GM12801 (cell line): ENCODE measurements around the gene ROMO1.

Experiments used
- TF ChIP-seq, protein P1 (sequence below): IDR thresholded peaks from one replicate; pipeline ENCODE4 v1.5.1; 2011; ENCODE audit warnings: control low read depth; ENCODE audit not compliant: insufficient read length; ENCODE audit errors: extremely low read depth

The ROMO1 gene

GRCh38 chr20:35699127-35699956, at the start of gene ROMO1, which contains the start of gene NFS1:
Gene ROMO1, plus strand, starts transcription at chr20:35699405. Its CDS starts 228 bp downstream, at chr20:35699633.
Gene NFS1, minus strand, starts transcription at chr20:35699352. Its CDS starts 64 bp downstream, at chr20:35699288.
- TF ChIP-seq, protein P1, sequence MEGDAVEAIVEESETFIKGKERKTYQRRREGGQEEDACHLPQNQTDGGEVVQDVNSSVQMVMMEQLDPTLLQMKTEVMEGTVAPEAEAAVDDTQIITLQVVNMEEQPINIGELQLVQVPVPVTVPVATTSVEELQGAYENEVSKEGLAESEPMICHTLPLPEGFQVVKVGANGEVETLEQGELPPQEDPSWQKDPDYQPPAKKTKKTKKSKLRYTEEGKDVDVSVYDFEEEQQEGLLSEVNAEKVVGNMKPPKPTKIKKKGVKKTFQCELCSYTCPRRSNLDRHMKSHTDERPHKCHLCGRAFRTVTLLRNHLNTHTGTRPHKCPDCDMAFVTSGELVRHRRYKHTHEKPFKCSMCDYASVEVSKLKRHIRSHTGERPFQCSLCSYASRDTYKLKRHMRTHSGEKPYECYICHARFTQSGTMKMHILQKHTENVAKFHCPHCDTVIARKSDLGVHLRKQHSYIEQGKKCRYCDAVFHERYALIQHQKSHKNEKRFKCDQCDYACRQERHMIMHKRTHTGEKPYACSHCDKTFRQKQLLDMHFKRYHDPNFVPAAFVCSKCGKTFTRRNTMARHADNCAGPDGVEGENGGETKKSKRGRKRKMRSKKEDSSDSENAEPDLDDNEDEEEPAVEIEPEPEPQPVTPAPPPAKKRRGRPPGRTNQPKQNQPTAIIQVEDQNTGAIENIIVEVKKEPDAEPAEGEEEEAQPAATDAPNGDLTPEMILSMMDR = no peak

GRCh38 chr20:35650632-35651031, 48.6 kb upstream of the ROMO1 start:
- TF ChIP-seq, protein P1 = no peak

DNA sequence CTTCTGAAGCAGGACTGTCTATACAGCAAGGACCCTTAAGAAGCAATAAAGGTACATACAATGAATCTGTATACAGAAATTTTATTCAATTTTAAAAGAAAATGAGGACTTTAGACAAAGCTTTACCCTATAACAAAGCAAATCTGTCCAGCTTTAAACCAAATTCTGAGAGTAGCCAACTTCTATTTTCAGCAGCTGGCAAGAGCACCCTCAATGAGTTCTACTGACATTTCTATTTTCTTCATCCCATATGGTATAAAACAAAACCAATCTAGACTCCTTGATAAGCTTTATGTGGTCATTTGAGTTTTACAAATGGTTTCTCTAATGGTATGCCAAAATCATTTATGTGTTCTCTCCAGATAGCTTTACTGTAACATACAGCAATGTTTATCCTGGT, 47.2 kb upstream of the ROMO1 start:
- TF ChIP-seq, protein P1 = no peak

GRCh38 chr20:35652641-35653429, 46.4 kb upstream of the ROMO1 start:
- TF ChIP-seq, protein P1 = no peak

GRCh38 chr20:35653430-35653734, 45.8 kb upstream of the ROMO1 start:
- TF ChIP-seq, protein P1 = no peak

- TF ChIP-seq, protein P1 = no peak
Measured at GRCh38 chr20:35653893-35654292, 45.3 kb upstream of the ROMO1 start.

- TF ChIP-seq, protein P1 = no peak
Measured at GRCh38 chr20:35654415-35654814, 44.8 kb upstream of the ROMO1 start.
